HepG2 (cell line): Measurements from ENCODE around the gene FOXK2. TPM values are rescaled to one million over a fixed set of nuclear protein-coding genes. Genes with fewer than 3 reads are reported as not detected.
A peak's percentile ranks its signal among the peaks of the same experiment; 100 is the strongest.

Experiments used
- ARNT ChIP-seq: fragments of 450-650 bp; IDR thresholded peaks from 2 replicates; pipeline ENCODE4 v1.6.1; 2017
- ATF5 ChIP-seq: sonication (generic); formaldehyde crosslinking; IDR thresholded peaks from 2 replicates; pipeline ENCODE4 v1.4.0; 2020; ENCODE audit warnings: mild to moderate bottlenecking, low read depth, missing genetic modification reagents
- CEBPG ChIP-seq: IDR thresholded peaks from 2 replicates; pipeline ENCODE4 v1.6.1; 2016
- E2F5 ChIP-seq: sonication (generic); formaldehyde crosslinking; conservative IDR thresholded peaks from 2 replicates; pipeline ENCODE4 v1.4.0; 2020; ENCODE audit warnings: missing genetic modification reagents
- JDP2 ChIP-seq: sonication (generic); formaldehyde crosslinking; IDR thresholded peaks from 2 replicates; pipeline ENCODE4 v1.8.1; 2022; ENCODE audit warnings: missing genetic modification reagents, borderline replicate concordance
- NR2F6 ChIP-seq, 2 experiments: IDR thresholded peaks; 2 replicates each; pipeline ENCODE4 v1.6.1; 2016; ENCODE audit warnings: antibody characterized with exemption in 1 of 2, mild to moderate bottlenecking in 1 of 2
- ONECUT2 ChIP-seq: sonication (generic); formaldehyde crosslinking; IDR thresholded peaks from 2 replicates; pipeline ENCODE4 v1.4.0; 2020; ENCODE audit warnings: missing genetic modification reagents
- POLR2AphosphoS5 ChIP-seq: IDR thresholded peaks from 2 replicates; pipeline ENCODE4 v1.6.1; 2012; ENCODE audit warnings: low read depth, low read length
- PTBP1 ChIP-seq: fragments of 200-400 bp; formaldehyde crosslinking; IDR thresholded peaks from 2 replicates; pipeline ENCODE4 v1.6.1; 2018; ENCODE audit warnings: low read length, low read depth; ENCODE audit not compliant: poor library complexity, severe bottlenecking
- TBX3 ChIP-seq: fragments of 450-650 bp; IDR thresholded peaks from 2 replicates; pipeline ENCODE4 v1.6.1; 2017; ENCODE audit warnings: antibody characterized with exemption, mild to moderate bottlenecking, inconsistent platforms, borderline replicate concordance
- THRA ChIP-seq: sonication (generic); formaldehyde crosslinking; IDR thresholded peaks from 2 replicates; pipeline ENCODE4 v1.4.0; 2020; ENCODE audit warnings: missing genetic modification reagents, borderline replicate concordance
- TMF1 ChIP-seq: sonication (generic); formaldehyde crosslinking; IDR thresholded peaks from 2 replicates; pipeline ENCODE4 v1.8.1; 2022; ENCODE audit warnings: low read depth, missing genetic modification reagents
- ZBTB8A ChIP-seq: sonication (generic); formaldehyde crosslinking; IDR thresholded peaks from 2 replicates; pipeline ENCODE4 v1.4.0; 2020; ENCODE audit warnings: mild to moderate bottlenecking, low read depth, missing genetic modification reagents, borderline replicate concordance
- ZNF441 ChIP-seq: sonication (generic); formaldehyde crosslinking; IDR thresholded peaks from 2 replicates; pipeline ENCODE4 v1.7.0; 2021; ENCODE audit warnings: missing genetic modification reagents, borderline replicate concordance
- ZNF557 ChIP-seq: sonication (generic); formaldehyde crosslinking; IDR thresholded peaks from 2 replicates; pipeline ENCODE4 v1.4.0; 2020; ENCODE audit warnings: missing genetic modification reagents
- ZNF570 ChIP-seq: sonication (generic); formaldehyde crosslinking; IDR thresholded peaks from 2 replicates; pipeline ENCODE4 v1.4.0; 2020; ENCODE audit warnings: mild to moderate bottlenecking, missing genetic modification reagents, borderline replicate concordance
- ZNF574 ChIP-seq: sonication (generic); formaldehyde crosslinking; IDR thresholded peaks from 2 replicates; pipeline ENCODE4 v1.4.0; 2020; ENCODE audit warnings: missing genetic modification reagents
- ZNF772 ChIP-seq: sonication (generic); formaldehyde crosslinking; IDR thresholded peaks from 2 replicates; pipeline ENCODE4 v1.5.0; 2020; ENCODE audit warnings: mild to moderate bottlenecking, missing genetic modification reagents
- polyA plus RNA-seq, 8 experiments: library from polyadenylated mRNA; depleted of rRNA in 3 of 8; stranded (reverse) in 7 of 8; unstranded in 1 of 8; fragments of >200 nt; fragmentation: Illumina TruSeq in 4 of 8; extraction: Trizol in 4 of 8; gene quantifications; 2 replicates each; pipeline versions ENCODE4 v1.2.1 to v1.2.3, GENCODE V29; 2011 to 2016; ENCODE audit warnings: low read depth in 4 of 8, missing spikeins in 1 of 8, mixed read lengths in 1 of 8; ENCODE audit not compliant: insufficient read depth in 1 of 8
- total RNA-seq, 5 experiments: library from RNA; depleted of rRNA; stranded (reverse); fragments of >200 nt; fragmentation: Illumina TruSeq; extraction: Trizol; gene quantifications; 2 replicates each; pipeline ENCODE4 v1.2.3, GENCODE V29; 2016; ENCODE audit warnings: low read depth in 1 of 5
- TF ChIP-seq, protein P1 (sequence below): sonication (generic); formaldehyde crosslinking; IDR thresholded peaks from 2 replicates; pipeline ENCODE4 v1.8.0; 2022; ENCODE audit warnings: mild to moderate bottlenecking, missing genetic modification reagents; ENCODE audit not compliant: insufficient replicate concordance
- TF ChIP-seq, protein P2 (sequence below): sonication (generic); formaldehyde crosslinking; IDR thresholded peaks from 2 replicates; pipeline ENCODE4 v1.5.0; 2020; ENCODE audit warnings: mild to moderate bottlenecking, missing genetic modification reagents

The FOXK2 gene
- total and polyA plus RNA-seq, 2 of the 13 experiments (the other 11 are each of a cell fraction or from before 2014, with no cell fraction given) = 67.1 to 67.2 TPM

GRCh38 chr17:82503728-82504308, 15.7 kb upstream of the FOXK2 start (continued):
- no peak for TF ChIP-seq E2F5 (CRISPR knock-in tag)
- TF ChIP-seq, protein P1, sequence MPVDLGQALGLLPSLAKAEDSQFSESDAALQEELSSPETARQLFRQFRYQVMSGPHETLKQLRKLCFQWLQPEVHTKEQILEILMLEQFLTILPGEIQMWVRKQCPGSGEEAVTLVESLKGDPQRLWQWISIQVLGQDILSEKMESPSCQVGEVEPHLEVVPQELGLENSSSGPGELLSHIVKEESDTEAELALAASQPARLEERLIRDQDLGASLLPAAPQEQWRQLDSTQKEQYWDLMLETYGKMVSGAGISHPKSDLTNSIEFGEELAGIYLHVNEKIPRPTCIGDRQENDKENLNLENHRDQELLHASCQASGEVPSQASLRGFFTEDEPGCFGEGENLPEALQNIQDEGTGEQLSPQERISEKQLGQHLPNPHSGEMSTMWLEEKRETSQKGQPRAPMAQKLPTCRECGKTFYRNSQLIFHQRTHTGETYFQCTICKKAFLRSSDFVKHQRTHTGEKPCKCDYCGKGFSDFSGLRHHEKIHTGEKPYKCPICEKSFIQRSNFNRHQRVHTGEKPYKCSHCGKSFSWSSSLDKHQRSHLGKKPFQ (CRISPR knock-in tag) = no peak
- TF ChIP-seq ARNT = no peak
- no peak for TF ChIP-seq NR2F6 (IDR thresholded peaks at IDR 0.05)
- TF ChIP-seq NR2F6 (CRISPR knock-in tag; IDR thresholded peaks at IDR 0.05) = peak; percentile 37; the same call in 1 of the 2 replicates
- TF ChIP-seq, protein P2, sequence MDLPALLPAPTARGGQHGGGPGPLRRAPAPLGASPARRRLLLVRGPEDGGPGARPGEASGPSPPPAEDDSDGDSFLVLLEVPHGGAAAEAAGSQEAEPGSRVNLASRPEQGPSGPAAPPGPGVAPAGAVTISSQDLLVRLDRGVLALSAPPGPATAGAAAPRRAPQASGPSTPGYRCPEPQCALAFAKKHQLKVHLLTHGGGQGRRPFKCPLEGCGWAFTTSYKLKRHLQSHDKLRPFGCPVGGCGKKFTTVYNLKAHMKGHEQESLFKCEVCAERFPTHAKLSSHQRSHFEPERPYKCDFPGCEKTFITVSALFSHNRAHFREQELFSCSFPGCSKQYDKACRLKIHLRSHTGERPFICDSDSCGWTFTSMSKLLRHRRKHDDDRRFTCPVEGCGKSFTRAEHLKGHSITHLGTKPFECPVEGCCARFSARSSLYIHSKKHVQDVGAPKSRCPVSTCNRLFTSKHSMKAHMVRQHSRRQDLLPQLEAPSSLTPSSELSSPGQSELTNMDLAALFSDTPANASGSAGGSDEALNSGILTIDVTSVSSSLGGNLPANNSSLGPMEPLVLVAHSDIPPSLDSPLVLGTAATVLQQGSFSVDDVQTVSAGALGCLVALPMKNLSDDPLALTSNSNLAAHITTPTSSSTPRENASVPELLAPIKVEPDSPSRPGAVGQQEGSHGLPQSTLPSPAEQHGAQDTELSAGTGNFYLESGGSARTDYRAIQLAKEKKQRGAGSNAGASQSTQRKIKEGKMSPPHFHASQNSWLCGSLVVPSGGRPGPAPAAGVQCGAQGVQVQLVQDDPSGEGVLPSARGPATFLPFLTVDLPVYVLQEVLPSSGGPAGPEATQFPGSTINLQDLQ (CRISPR knock-in tag) = 0 out of 2 replicates have a peak, but pooled peaks have one; percentile 73
- TF ChIP-seq ZNF570 (CRISPR knock-in tag) = no peak
- TF ChIP-seq ZNF772 (CRISPR knock-in tag) = peak; percentile 92
- no peak for TF ChIP-seq PTBP1
- TF ChIP-seq ONECUT2 (CRISPR knock-in tag) = peak; percentile 46; the same call in 1 of the 2 replicates
- no peak for TF ChIP-seq TMF1
- no peak for TF ChIP-seq POLR2AphosphoS5
- no peak for TF ChIP-seq CEBPG (CRISPR knock-in tag)
- peak; percentile 92 for TF ChIP-seq ZNF557 (CRISPR knock-in tag)
- no peak for TF ChIP-seq JDP2
- 0 out of 2 replicates have a peak, but pooled peaks have one; percentile 62 for TF ChIP-seq ATF5
- 0 out of 2 replicates have a peak, but pooled peaks have one; percentile 78 for TF ChIP-seq ZNF441
- no peak for TF ChIP-seq TBX3
- TF ChIP-seq ZBTB8A = no peak
- TF ChIP-seq THRA (CRISPR knock-in tag) = peak; percentile 62; the same call in 1 of the 2 replicates
- TF ChIP-seq ZNF574 (CRISPR knock-in tag) = peak; percentile 75
